Measurements from ENCODE around the gene USP53. TPM values are rescaled to one million over a fixed set of nuclear protein-coding genes. Genes with fewer than 3 reads are reported as not detected.

Gene USP53
- total RNA-seq, 4 donors from 2014 or later = 68.1 to 116 (median 78.4) TPM

DNA sequence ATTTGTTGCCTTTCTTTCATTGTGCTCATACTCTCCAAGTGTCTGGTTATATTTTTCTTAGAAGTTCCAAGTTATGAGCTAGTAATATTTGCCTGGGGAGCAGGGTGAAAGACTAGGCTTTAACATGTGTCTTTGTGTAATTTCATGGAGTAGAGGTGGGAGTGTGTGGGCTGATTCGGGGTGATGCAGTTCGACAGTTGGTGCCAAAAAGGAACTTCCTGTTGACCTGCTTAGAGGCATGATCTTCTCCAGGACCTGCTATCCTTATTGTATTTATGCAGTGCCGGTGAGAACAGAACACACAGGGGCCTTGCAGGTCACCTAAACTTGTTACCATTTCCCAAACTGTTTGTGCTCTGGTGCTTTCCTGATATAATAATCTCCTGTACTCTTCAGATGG, 21.2 kb downstream of the USP53 start:
- intact Hi-C loops (cut with DNase I) = no loop called here
- no peak overlapping the region for H3K27ac ChIP-seq (replicated peaks in 1 of 4)
- WGBS = 53% methylated on average over 3 of the region's 3 CpGs

DNA sequence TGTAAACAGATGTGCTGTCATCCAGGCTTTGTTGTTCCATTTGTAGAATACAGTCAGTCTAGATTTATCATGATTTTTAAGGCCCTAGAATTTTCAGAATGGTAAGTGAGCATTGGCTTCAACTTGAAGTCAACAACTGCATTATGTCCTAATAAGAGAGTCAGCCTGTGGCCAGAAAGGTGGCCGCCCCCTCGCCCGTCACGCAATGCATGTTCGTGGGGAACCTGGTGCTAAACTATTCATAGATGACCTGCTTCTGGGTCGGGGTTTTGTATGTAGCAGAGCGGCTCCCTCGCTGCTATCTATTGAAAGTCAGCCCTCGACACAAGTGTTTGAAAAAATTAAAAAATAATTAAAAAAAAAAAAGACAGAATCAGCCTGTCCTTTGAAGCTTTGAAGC, 24.7 kb downstream of the USP53 start:
- Histone ChIP-seq H3K9me3 (no peaks in the 10 kb centered on the region), H3K36me3 (peaks cover 0 to 54% (median 41%) of the 10 kb centered on the region in 4 donors), H3K27ac (replicated peaks in 1 of 4) (no peak overlapping the region), H3K4me3 (no peak overlapping the region), H3K27me3 (no peaks in the 10 kb centered on the region), H3K4me1 (peaks cover 10 to 36% (median 24%) of the 10 kb centered on the region in 4 donors)
- DNase-seq (ENCODE audit: extremely low spot score) = no peak
- TF ChIP-seq POLR2A (IDR thresholded peaks at IDR 0.05; ENCODE audit: low read depth) = no peak
- TF ChIP-seq, protein P1, sequence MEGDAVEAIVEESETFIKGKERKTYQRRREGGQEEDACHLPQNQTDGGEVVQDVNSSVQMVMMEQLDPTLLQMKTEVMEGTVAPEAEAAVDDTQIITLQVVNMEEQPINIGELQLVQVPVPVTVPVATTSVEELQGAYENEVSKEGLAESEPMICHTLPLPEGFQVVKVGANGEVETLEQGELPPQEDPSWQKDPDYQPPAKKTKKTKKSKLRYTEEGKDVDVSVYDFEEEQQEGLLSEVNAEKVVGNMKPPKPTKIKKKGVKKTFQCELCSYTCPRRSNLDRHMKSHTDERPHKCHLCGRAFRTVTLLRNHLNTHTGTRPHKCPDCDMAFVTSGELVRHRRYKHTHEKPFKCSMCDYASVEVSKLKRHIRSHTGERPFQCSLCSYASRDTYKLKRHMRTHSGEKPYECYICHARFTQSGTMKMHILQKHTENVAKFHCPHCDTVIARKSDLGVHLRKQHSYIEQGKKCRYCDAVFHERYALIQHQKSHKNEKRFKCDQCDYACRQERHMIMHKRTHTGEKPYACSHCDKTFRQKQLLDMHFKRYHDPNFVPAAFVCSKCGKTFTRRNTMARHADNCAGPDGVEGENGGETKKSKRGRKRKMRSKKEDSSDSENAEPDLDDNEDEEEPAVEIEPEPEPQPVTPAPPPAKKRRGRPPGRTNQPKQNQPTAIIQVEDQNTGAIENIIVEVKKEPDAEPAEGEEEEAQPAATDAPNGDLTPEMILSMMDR (IDR thresholded peaks at IDR 0.05) = no peak
- TF ChIP-seq EP300 (IDR thresholded peaks at IDR 0.05) = no peak
- TF ChIP-seq POLR2AphosphoS5 (IDR thresholded peaks at IDR 0.05) = no peak
- intact Hi-C loops (cut with DNase I) = no loop called here
- 94% methylated on average over 9 of the region's 9 CpGs for WGBS

More for the DNA sequence above, 21.2 kb downstream of the USP53 start:
- H3K4me3 ChIP-seq = no peak overlapping the region
- peaks cover 15 to 39% (median 24%) of the 10 kb centered on the region in 4 donors for H3K4me1 ChIP-seq
- H3K27me3 ChIP-seq = no peaks in the 10 kb centered on the region
- no peaks in the 10 kb centered on the region for H3K9me3 ChIP-seq
- TF ChIP-seq POLR2A (IDR thresholded peaks at IDR 0.05; ENCODE audit: low read depth) = no peak
- TF ChIP-seq POLR2AphosphoS5 (IDR thresholded peaks at IDR 0.05) = no peak
- TF ChIP-seq, protein P1 (IDR thresholded peaks at IDR 0.05) = no peak
- no peak for TF ChIP-seq EP300 (IDR thresholded peaks at IDR 0.05)
- peaks cover 0 to 56% (median 42%) of the 10 kb centered on the region in 4 donors for H3K36me3 ChIP-seq
- no peak for DNase-seq (ENCODE audit: extremely low spot score)

DNA sequence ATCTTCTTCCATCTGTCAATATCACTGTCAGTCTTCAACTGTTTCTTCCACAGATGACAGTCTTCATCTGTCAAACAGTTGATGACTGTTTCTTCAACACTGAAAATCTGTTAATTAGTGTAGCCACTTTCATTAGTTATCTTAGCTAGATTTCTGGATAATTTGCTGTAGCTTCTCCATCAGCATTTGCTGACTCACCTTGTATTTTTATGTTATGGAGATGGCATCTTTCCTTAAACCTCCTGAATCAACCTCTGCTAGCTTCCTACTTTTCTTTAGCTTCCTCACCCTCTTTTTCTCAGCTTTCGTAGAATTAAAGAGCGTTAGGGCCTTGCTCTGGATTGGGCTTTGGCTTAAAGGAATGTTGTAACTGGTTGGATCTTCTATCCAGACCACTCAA, 25.1 kb downstream of the USP53 start:
- TF ChIP-seq EP300 (IDR thresholded peaks at IDR 0.05) = no peak
- TF ChIP-seq POLR2A (IDR thresholded peaks at IDR 0.05; ENCODE audit: low read depth) = no peak
- no peak for TF ChIP-seq POLR2AphosphoS5 (IDR thresholded peaks at IDR 0.05)
- TF ChIP-seq, protein P1 (IDR thresholded peaks at IDR 0.05) = no peak
- Histone ChIP-seq H3K4me1 (peaks cover 10 to 36% (median 24%) of the 10 kb centered on the region in 4 donors), H3K36me3 (peaks cover 0 to 54% (median 41%) of the 10 kb centered on the region in 4 donors), H3K27me3 (no peaks in the 10 kb centered on the region), H3K4me3 (no peak overlapping the region), H3K9me3 (no peaks in the 10 kb centered on the region), H3K27ac (replicated peaks in 1 of 4) (no peak overlapping the region)
- no peak for DNase-seq (ENCODE audit: extremely low spot score)
- WGBS = 99% methylated on average over 2 of the region's 2 CpGs
- intact Hi-C loops (cut with DNase I) = no loop called here

DNA sequence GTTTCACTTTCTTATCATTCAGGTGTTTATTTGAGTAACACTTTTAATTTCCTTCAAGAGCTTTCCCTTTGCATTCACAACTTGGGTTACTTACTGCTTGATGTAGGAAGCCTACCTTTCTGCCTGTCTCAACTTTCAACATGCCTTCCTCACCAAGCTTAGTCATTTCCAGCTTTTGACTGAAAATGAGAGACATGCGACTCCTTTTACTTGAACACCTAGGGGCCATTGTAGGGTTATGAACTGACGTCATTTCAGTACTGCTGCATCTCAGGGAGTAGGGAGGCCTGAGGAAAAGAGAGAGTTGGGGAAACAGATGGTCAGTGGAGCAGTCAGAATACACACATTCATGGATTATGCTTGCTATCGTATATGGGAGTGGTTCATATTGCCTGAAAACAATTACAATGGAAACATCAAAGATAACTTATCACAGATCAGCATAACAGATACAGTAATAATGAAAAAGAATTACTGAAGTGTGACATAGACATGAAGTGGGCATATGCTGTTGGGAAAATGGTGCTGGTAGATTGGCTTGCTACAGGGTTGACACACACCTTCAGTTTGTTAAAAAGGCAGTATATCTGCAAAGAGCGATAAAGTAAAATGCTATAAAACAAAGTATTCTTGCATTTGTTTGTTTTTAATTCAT, 25.7 kb downstream of the USP53 start:
- DNase-seq (ENCODE audit: extremely low spot score) = no peak
- Histone ChIP-seq H3K4me1 (peaks cover 10 to 36% (median 23%) of the 10 kb centered on the region in 4 donors), H3K4me3 (no peak overlapping the region), H3K27ac (replicated peaks in 1 of 4) (no peak overlapping the region), H3K27me3 (no peaks in the 10 kb centered on the region), H3K36me3 (peaks cover 0 to 54% (median 41%) of the 10 kb centered on the region in 4 donors), H3K9me3 (no peaks in the 10 kb centered on the region)
- WGBS = 85% methylated on average over 4 of the region's 4 CpGs
- intact Hi-C loops (cut with DNase I) = no loop called here
- TF ChIP-seq POLR2AphosphoS5 (IDR thresholded peaks at IDR 0.05) (no peak), POLR2A (IDR thresholded peaks at IDR 0.05; ENCODE audit: low read depth) (no peak), EP300 (IDR thresholded peaks at IDR 0.05) (no peak)
- TF ChIP-seq, protein P1 (IDR thresholded peaks at IDR 0.05) = no peak
